ENCODE measurements around the gene SORBS1. TPM values are rescaled to one million over a fixed set of nuclear protein-coding genes. Genes with fewer than 3 reads are reported as not detected.

The SORBS1 gene
- total and polyA plus RNA-seq, 9 of the 15 experiments (the other 6 are each of a cell fraction or from before 2014, with no cell fraction given): 2.0 to 13.3 (median 6.5) TPM

- H3K4me2 ChIP-seq (ENCODE audit: insufficient read depth, low read length): no peak overlapping the region
- in situ Hi-C loops (cut with MboI) (no loop called here), intact Hi-C loops (cut with micrococcal nuclease) (loop anchor here (5.0 kb wide), 2 partner anchors 38 to 77 kb away; no protein-coding TSS in a partner anchor)
- no peak overlapping the region for H3K4me3 ChIP-seq
- POLR2A ChIA-PET: no interaction called here
- no peak for FAIRE-seq
- H3K4me1 ChIP-seq (replicated peaks in 1 of 2; ENCODE audit: control insufficient read depth in 2 of 2, insufficient read depth in 2 of 2, low read length in 2 of 2): peaks cover 11 to 29% of the 10 kb centered on the region in 2 experiments; a peak in 4 of 5 replicates
- H3K36me3 ChIP-seq (ENCODE audit: control insufficient read depth, insufficient read depth, low read length): peaks cover 16% of the 10 kb centered on the region; the same call in 2 of the 3 replicates
- H3K27ac ChIP-seq (ENCODE audit: extremely low read depth, low read depth, low read length): no peak overlapping the region
- H3K9me3 ChIP-seq (replicated peaks; ENCODE audit: control insufficient read depth, insufficient read depth, low read depth, low read length): no peaks in the 10 kb centered on the region
- no peak overlapping the region for H3K9ac ChIP-seq (ENCODE audit: insufficient read depth in 1 of 2, low read depth in 2 of 2, low read length in 2 of 2)
- CTCF ChIA-PET (ENCODE audit: low intra/inter-chr PET ratio): no interaction called here
- TF ChIP-seq SIRT6 (IDR thresholded peaks at IDR 0.05; ENCODE audit: low read depth, low read length) (no peak), RBM25 (IDR thresholded peaks at IDR 0.05; ENCODE audit: low read depth, low read length, severe bottlenecking) (peak; percentile 84)
- no peaks in the 10 kb centered on the region for H3K9me1 ChIP-seq (ENCODE audit: control insufficient read depth, insufficient read depth, low read length)
- no peak for ATAC-seq
- BruUV-seq (replicated peaks): no TSS peak
- DNase-seq (ENCODE audit: extremely low read depth in 1 of 4, low spot score in 3 of 4): no peak
- no peaks in the 10 kb centered on the region for H3K27me3 ChIP-seq (ENCODE audit: control insufficient read depth in 2 of 2, insufficient read depth in 2 of 2, low read length in 2 of 2)
- H4K20me1 ChIP-seq (replicated peaks; ENCODE audit: control insufficient read depth, insufficient read depth, low read length): peaks cover 6% of the 10 kb centered on the region
- 59% methylated on average over 2 of the region's 2 CpGs for WGBS (ENCODE audit: insufficient coverage, low coverage, missing lambda C conversion rate)
- peaks cover 90% of the 10 kb centered on the region for H3K79me2 ChIP-seq (ENCODE audit: control insufficient read depth, insufficient read depth, low read length)
- H2AFZ ChIP-seq (ENCODE audit: low read depth, low read length): no peak overlapping the region
Measured at GRCh38 chr10:95285556-95285955, 275.6 kb downstream of the SORBS1 start.

- peaks cover 16% of the 10 kb centered on the region; the same call in 2 of the 3 replicates for H3K36me3 ChIP-seq (ENCODE audit: control insufficient read depth, insufficient read depth, low read length)
- no peaks in the 10 kb centered on the region for H3K9me1 ChIP-seq (ENCODE audit: control insufficient read depth, insufficient read depth, low read length)
- 49% methylated on average over 3 of the region's 3 CpGs for WGBS (ENCODE audit: insufficient coverage, low coverage, missing lambda C conversion rate)
- ChIA-PET POLR2A (interaction anchor here (0.6 kb wide), 1 partner anchor 9 kb away, joined by 3 read pairs; no protein-coding TSS in a partner anchor), CTCF (ENCODE audit: low intra/inter-chr PET ratio) (no interaction called here)
- no peak overlapping the region for H2AFZ ChIP-seq (ENCODE audit: low read depth, low read length)
- in situ Hi-C loops (cut with MboI) (no loop called here), intact Hi-C loops (cut with micrococcal nuclease) (loop anchor here (5.0 kb wide), 2 partner anchors 38 to 77 kb away; no protein-coding TSS in a partner anchor)
- no peaks in the 10 kb centered on the region for H3K9me3 ChIP-seq (replicated peaks; ENCODE audit: control insufficient read depth, insufficient read depth, low read depth, low read length)
- DNase-seq (ENCODE audit: extremely low read depth in 1 of 4, low spot score in 3 of 4): no peak
- peaks cover 90% of the 10 kb centered on the region for H3K79me2 ChIP-seq (ENCODE audit: control insufficient read depth, insufficient read depth, low read length)
- H3K27ac ChIP-seq (ENCODE audit: extremely low read depth, low read depth, low read length): no peak overlapping the region
- ATAC-seq: no peak
- peaks cover 8 to 29% of the 10 kb centered on the region in 2 experiments; a peak in 3 of 5 replicates for H3K4me1 ChIP-seq (replicated peaks in 1 of 2; ENCODE audit: control insufficient read depth in 2 of 2, insufficient read depth in 2 of 2, low read length in 2 of 2)
- H3K9ac ChIP-seq (ENCODE audit: insufficient read depth in 1 of 2, low read depth in 2 of 2, low read length in 2 of 2): no peak overlapping the region; a peak in 1 of 4 replicates
- no peak overlapping the region for H3K4me2 ChIP-seq (ENCODE audit: insufficient read depth, low read length)
- no TSS peak for BruUV-seq (replicated peaks)
- no peak overlapping the region for H3K4me3 ChIP-seq
- H3K27me3 ChIP-seq (ENCODE audit: control insufficient read depth in 2 of 2, insufficient read depth in 2 of 2, low read length in 2 of 2): no peaks in the 10 kb centered on the region
- H4K20me1 ChIP-seq (replicated peaks; ENCODE audit: control insufficient read depth, insufficient read depth, low read length): peaks cover 6% of the 10 kb centered on the region
- no peak for FAIRE-seq
- TF ChIP-seq ZNF347 (CRISPR knock-in tag; IDR thresholded peaks at IDR 0.05; ENCODE audit: low read depth) (no peak), HIVEP1 (CRISPR knock-in tag; IDR thresholded peaks at IDR 0.05) (no peak), CBFA2T2 (conservative IDR thresholded peaks at IDR 0.05) (no peak), ILF3 (IDR thresholded peaks at IDR 0.05; ENCODE audit: borderline replicate concordance) (no peak)
Measured at GRCh38 chr10:95284807-95285206, 276.4 kb downstream of the SORBS1 start.
